NCI-H2227 (cell line): Measurements from ENCODE around the gene TEKT1.
"Not testable (repeated sequence)": the region's sequence is repeated elsewhere in the genome, so short reads cannot be mapped to it uniquely, and the experiment has no call there.

Experiments
- DNase-seq: peaks from one replicate; lab custom pipeline; 2025; ENCODE audit not compliant: unreplicated experiment; lab: John Stamatoyannopoulos, UW

Gene TEKT1

DNA sequence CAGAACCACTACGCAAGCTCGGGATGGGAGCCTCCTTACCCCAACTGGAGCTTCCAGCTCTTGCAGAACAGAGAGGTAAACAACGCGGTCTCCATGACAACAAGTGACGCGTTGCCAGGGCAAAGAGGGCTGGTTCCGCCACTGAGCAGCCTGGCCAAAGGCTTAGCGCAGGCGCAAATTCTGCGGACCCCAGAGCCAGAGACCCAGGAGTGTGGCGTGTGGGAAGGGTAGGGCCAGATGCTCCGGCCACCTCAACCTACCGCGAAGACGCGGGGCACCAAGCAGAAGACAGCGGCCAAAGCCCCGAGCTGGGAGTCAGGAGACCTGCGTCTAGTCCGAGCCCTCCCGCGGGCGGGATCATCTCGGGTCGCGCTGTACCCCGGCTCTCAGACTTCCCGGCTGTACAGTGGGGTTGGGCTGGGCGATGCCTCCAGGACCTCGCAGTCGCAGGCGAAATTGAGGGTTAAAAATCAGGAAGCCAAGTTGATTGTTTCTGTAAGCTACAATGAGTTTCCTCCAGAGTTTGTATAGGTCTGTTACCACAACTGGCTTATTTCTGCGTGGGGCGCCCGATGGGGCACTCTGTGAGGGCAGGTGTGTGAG is at the start of gene TEKT1:
Gene TEKT1, minus strand, starts transcription at position 69 of the 603 bp plus-strand sequence. CDS start 1,353 bp downstream, outside the sequence.
- DNase-seq, result peak; percentile 80

DNA sequence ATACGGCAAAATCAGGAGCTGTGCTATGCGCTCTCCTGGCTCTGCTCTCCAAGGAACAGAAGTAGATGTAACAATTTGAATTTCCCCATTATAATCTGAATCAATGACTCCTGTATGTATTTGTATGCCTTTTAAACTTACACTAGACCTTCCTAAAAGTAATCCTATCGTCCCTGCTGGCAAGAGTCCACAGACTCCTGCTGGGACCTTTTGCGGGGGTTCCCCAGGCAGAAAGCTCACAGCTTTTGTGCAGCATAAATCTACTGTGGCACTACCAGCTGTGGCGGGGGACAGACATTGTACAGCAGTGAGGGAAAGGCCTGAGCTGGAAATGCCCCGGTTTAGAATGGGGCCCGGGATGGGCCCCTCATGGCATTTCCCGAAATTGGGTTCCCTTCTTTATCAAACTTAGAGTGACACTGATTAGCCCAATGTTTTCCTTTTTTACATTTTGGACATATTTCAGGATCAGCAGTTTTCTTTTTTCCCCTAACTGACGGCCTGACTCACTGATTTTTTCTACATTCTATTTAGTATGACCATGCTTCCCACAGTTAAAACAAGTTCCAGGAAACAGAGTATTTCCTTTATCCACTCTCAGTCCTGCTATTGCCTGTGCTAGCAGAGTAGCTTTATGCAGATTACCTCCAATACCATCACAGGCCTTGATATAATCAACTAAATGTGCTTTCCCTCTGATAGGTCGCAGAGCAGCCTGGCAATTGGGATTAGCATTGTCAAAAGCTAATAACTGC is 47.9 kb upstream of the TEKT1 start:
- not testable (repeated sequence) for DNase-seq

DNA sequence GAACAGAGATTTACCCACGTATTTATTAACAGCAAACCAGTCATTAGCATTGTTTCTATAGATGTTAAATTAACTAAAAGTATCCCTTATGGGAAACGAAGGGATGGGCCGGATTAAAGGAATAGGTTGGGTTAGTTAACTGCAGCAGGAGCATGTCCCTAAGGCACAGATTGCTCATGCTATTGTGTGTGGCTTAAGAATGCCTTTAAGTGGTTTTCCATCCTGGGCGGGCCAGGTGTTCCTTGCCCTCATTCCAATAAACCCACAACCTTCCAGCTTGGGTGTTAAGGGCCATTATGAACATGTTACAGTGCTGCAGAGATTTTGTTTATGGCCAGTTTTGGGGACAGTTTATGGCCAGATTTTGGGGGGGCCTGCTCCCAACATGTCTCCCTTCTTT is 43.7 kb upstream of the TEKT1 start:
- DNase-seq, result not testable (repeated sequence)

DNA sequence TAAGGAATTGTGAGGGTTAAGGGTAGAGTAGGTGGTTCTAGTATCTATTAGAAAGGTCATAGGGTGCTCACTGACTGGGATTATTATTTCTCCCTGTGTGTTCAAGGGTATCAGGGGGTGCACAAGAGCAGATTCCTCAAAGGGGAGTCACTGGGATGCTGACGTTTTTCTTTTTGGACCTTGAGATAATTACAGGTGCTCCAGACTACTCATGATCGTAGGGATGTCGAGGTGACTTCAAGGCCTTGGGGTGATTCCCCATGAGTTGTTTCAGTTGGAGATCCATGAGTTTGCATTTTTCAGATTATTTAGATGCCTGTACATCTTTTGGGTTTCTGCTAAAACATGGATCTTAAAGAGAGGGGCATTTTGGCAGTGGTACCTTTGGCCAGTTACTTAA is 41.4 kb upstream of the TEKT1 start:
- no peak for DNase-seq

DNA sequence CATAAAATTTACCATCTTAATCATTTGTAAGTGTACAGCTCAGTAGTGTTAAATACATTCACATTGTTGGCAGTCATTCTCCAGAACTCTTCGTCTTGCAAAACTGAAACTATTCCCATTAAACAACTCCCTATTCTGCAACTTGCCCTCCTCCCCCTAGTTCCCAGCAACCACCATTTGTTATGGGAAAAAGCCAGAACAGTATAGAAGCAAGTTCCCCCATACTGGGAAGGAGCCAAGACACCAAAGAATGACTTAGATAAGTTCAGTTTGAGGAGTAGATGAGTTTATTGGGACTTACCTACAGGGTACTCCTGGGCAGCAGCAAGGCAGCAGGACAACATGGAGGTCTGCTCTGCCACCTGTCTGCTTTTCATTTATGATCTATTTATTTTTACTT is 39.3 kb upstream of the TEKT1 start:
- no peak for DNase-seq

DNA sequence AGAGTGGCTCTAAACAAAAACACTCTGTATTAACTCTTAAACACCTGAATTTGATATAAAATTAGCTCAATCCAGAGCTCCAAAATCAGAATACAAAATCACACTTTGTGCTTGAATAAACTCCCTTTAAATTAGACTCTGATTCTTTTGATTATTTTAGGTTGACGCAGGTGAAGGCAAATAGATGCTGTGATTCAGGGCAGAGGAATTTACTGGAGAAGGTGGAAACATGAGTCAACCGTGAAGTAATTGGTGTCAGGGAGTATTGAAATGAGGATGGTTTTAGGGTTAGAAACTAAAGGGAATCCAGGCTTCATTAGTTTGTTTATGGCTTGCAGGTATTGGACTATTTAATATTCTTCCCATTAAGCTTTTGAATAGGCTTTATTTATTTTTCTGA is 37.1 kb upstream of the TEKT1 start:
- no peak for DNase-seq

DNA sequence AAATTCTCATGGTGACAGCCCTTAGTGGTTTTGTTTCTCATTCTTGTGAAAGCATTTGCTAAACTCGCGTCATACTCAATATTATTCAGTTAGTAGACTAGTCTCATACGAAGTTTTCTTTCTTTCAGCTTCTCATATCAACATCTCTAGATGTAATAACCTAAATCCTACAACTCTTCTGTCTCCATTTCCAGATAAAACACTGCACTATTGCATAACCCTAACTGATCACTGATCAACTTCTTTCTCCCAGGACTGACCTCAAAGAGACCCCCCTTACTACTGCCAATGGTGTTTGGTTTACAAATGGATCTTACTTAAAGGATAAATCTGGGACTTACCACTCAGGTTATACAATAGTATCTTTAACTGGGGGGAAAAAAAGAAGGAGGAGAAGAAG is 36.3 kb upstream of the TEKT1 start:
- DNase-seq, result no peak

DNA sequence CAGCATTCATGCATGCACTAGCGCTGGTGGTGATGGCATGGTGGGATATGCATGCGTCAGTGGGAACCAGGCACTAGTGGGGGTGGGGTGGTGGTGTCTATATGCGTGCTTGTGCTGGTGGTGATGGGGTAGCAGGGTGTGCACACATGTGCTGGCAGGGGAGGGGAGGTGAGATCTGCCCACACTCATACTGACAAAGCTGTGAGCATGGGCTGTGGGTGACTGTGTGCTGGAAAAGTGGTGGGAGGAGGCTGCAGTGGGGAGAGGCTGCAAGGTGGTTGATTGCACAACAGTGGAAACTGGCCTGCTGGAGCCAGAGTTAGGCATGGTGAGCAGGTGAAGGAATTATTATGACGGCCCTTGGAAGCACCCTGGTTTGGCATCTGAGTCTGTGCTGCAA is 31.3 kb upstream of the TEKT1 start:
- DNase-seq, result no peak

DNA sequence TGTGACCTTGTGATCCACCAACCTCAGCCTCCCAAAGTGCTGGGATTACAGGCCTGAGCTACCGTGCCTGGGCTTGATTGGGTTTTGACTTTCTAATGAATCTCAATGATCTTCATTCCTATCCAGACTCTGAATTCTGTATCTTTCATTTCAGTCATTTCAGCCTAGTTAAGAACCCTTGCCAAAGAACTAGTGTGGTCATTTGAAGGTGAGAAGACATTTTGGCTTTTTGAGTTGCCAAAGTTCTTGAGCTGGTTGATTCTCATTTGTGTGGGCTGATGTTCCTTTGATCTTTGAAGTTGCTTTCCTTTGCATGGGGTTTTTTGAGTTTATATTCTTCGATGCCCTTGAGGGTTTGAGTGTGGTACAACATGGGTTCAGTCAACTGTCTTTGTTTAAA is 30.6 kb upstream of the TEKT1 start:
- DNase-seq, result no peak

DNA sequence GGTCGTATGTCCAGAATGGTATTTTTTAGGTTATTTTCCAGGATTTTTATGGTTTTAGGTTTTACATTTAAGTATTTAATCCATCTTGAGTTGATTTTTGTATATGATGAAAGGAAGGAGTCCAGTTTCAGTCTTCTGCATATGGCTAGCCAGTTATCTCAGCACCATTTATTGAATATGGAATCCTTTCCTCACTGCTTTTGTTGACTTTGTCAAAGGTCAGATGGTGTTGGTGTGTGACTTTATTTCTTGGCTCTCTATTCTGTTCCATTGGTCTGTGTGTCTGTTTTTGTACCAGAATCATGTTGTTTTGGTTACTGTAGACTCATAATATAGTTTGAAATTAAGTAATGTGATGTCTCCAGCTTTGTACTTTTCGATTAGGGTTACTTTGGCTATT is 26.4 kb upstream of the TEKT1 start:
- DNase-seq, result no peak

DNA sequence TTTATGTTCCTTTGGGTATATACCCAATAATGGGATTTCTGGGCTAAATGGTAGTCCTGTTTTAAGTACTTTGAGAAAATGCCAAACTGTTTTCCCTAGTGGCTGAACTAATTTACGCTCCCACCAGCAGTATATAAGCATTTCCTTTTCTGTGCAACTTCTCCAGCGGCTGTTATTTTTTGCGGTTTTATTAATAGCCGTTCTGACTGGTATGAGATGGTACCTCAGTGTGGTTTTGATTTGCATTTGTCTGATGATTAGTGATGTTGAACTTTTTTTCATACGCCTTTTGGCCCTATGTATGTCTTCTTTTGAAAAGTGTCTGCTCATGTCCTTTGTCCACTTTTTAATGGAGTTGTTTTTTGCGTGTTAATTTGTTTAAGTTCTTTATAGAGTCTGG is 25.8 kb upstream of the TEKT1 start:
- no peak for DNase-seq

DNA sequence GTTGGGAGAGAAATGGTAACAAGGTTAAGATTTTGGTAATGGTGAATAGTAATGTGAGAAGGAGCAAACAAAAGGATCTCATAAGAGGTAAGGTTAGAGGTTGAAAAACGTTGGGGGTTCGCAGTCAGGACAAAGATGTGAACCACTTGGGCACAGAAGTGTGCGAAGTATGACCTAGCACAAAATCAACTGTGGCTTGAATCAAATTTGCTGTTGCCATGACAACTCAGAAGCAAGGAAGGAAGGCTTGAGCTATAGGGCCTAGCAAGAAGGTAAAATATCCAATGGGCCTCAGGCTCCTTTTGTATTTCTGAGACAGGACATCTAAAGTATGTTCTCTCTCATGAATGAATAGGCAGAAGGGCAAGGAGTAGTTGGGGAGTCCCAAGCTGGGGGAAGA is 24.5 kb upstream of the TEKT1 start:
- DNase-seq, result no peak

DNA sequence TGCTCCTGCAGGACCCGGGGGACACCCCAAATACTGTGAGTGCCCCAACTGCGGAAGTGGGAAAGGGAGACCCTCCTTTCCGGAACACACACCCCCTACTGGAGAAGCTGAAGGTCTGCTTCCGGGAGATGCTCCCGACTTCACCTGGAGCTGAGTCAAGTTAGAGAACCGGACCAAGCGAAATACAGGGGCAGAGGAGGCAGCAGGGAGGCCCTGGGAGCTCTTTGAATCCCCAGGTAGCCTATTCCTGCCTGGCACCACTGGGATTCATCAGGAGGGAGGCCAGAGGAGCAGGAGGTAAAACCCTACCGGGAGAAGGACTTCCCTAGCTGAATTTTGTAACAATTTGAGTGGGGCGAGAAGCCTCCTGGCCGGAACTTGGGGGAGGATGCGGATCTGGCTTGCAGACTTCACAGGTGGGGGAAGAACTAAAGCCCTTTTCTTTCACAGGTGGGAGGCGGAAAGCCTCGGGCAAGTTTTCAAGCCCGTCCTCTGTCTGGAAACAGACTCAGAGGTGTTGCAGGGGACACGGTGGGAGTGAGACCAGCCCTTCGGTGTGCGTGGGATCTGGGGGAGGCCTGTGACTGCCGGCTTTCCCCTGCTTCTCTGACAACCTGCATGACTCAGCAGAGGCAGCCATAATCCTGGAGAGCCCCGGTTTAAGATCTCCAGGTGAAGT is 22.4 kb upstream of the TEKT1 start:
- DNase-seq, result no peak

DNA sequence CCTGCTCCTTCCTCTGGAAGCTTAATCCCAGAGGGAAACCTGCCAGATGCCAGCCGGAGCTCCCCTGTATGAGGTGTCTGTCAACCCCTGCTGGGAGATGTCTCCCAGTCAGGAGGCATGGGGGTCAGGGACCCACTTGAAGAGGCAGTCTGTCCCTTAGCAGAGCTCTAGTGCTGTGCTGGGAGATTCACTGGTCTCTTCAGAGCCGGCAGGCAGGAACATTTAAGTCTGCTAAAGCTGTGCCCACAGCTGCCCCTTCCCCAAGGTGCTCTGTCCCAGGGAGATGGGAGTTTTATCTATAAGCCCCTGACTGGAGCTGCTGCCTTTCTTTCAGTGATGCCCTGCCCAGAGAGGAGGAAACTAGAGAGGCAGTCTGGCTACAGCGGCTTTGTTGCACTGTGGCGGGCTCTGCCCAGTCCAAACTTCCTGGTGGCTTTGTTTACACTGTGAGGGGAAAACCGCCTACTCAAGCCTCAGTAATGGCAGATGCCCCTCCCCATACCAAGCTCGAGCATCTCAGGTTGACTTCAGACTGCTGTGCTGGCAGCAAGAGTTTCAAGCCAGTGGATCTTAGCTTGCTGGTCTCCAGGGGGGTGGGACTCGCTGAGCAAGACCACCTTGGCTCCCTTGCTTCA is 17.1 kb upstream of the TEKT1 start:
- not testable (repeated sequence) for DNase-seq

DNA sequence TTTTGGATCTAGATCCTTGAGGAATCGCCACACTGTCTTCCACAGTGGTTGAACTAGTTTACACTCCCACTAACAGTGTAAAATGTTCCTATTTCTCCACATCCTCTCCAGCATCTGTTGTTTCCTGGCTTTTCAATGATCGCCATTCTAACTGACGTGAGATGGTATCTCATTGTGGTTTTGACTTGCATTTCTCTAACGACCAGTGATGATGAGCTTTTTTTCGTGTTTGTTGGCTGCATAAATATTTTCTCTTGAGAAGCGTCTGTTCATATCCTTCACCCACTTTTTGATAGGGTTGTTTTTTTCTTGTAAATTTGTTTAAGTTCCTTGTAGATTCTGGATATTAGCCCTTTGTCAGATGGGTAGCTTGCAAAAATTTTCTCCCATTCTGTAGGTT is 14.6 kb upstream of the TEKT1 start:
- DNase-seq, result not testable (repeated sequence)

DNA sequence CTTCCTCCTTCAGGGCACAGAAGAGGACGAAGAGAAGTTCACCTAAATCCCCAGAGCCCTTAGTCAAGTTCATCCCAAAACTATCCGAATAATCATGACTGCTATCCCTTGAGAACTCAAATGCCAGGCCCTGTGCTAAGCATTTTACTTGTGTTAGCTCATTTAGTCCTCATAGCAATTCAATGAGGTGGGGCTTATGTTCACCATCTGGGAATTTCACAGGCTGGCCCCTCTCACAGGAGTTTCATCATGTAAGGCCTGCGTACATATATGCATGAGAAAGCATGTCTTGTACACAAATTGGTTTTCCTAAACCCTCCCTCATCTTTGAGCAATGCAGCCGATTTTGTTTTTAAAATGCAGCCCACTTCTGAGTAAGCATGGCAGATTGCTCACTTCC is 12.9 kb upstream of the TEKT1 start:
- DNase-seq, result not testable (repeated sequence)

DNA sequence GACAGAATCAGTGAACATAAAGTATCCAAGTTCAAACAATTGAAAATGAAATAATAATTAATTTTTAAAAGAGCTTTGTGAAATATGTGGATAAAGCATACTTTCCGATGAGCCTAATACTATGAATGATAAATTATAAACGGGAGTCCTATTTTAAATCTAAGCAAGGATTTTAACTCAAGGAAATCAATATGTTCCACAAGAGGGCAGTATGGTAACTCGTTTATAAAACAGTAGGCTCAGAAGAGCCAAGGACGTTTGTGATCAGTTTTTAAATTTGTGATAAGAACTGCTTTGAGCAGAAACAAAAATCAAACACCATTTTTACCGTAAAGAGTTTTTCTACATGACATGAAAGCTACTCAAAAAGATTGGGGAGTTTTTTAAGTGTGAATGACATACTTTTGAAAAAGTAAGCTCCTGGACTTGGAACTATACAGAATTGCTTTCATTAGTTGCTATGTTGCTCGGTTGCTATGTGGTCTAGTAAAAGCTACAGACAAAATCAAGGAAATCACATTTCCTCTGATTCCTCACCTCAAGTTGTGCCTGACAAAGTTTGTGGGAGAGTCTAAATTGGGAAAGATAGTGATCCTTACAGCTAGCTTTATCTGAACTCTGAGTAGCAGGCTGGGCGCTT is 11.8 kb upstream of the TEKT1 start:
- peak; percentile 39 for DNase-seq

DNA sequence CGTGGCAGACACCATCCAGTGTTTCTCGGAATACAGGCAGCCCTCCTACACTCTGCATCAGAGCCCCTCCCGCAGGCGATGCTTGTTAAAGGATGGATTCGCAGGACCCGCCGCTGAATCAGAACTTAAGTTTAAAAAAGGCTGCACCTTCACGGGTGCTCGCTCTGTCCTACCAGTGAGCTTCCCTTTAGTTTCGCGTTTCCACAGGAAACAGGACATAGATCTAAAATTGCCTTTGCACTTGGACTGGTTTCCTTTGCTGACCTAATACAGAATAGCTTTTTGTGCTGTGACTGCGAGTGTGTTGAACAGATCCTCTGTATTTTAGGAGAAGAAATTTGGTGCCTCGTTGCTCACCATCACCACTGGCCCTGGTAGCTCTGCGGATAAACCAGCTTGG is 10.2 kb upstream of the TEKT1 start:
- not testable (repeated sequence) for DNase-seq

DNA sequence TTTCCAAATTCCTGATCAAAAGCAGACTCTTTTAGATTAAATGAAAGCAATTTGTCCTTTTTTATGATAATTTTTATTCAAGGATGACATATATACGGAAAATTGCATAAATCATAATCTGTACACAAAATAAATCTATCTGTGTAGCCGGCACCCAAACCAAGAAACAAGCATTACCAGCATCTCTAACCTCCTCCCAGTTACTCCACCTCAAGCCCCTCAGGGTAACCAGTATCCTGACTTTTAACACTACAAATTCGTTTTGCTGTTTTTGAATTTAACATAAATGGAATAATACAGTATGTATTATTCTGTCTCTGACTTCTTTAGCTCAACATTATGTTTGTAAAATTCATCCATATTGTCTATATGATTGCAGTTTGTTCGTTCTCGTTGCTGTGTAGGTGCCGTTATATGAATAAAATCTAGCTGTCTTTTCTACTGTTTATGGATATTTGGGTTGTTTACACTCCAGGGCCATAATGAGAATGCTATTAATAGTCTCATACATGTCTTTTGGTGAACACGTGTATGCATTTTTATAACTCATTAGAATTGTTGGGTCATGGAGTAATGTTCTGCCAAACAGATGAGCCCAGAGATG is 1.0 kb downstream of the TEKT1 start:
- DNase-seq, result no peak

DNA sequence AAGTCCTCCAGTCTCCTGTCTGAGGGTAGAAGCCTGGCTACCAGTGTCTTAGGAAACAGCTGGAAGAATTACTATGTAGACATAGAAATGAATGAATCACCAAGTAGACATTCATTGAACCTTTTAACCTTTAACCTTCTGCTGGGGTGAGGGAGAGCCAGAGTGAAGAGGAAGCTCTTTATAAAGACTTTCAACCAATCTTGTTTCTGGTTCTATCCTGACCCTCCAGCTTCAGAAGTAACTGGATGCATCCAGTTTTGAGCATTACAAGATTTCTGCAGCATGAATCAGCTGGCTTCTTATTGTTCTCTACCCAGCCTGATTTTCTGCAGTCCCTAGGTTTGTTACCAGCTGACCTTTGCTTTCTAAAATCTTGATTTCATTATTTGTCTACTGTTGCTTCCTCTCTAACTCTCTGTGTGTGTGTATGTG is 8.5 kb downstream of the TEKT1 start:
- no peak for DNase-seq

DNA sequence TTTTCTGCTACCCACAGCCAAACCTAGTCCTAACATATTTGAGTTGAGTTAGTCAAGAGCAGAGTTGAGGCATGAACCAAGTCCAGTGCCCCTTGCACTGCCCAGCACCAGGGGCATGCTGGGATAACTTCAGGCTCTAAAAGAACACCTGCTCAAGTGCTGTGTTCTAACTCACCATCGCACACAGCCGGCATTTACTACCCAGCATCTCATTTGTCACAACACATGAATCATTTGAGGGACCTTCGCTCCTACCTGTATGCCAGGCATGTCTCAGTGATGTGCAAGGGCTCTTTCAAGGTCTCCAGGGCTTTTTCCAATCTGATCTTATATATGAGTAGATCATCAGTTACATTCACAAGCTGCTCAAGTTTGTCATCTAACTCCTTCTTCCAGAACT is 12.6 kb downstream of the TEKT1 start:
- no peak for DNase-seq
